K562 (cell line): ENCODE data around the gene TRRAP. TPM values are rescaled to one million over a fixed set of nuclear protein-coding genes. Genes with fewer than 3 reads are reported as not detected.

Experiments used
- BHLHE40 ChIP-seq: IDR thresholded peaks from 2 replicates; pipeline ENCODE4 v1.6.1; 2011; ENCODE audit warnings: low read length, improper control_type of control experiment
- CLOCK ChIP-seq: fragments of 250-450 bp; sonication (Bioruptor Pico); IDR thresholded peaks from 2 replicates; pipeline ENCODE4 v1.4.0; 2020; ENCODE audit warnings: mild to moderate bottlenecking, moderate library complexity, borderline replicate concordance
- DPF2 ChIP-seq: fragments of 450-650 bp; IDR thresholded peaks from 2 replicates; pipeline ENCODE4 v1.6.1; 2016
- FOXO4 ChIP-seq: fragments of 450-650 bp; formaldehyde crosslinking; IDR thresholded peaks from 2 replicates; pipeline ENCODE4 v1.4.0; 2020; ENCODE audit warnings: mild to moderate bottlenecking, moderate library complexity
- HNRNPK ChIP-seq: fragments of 200-400 bp; formaldehyde crosslinking; IDR thresholded peaks from one replicate; pipeline ENCODE4 v1.6.1; 2018; ENCODE audit warnings: mild to moderate bottlenecking, low read depth, low read length; ENCODE audit not compliant: poor library complexity, severe bottlenecking
- KDM5B ChIP-seq: fragments of 200-600 bp; sonication (generic); IDR thresholded peaks from 2 replicates; pipeline ENCODE4 v1.6.1; 2012; ENCODE audit warnings: low read depth, mild to moderate bottlenecking, moderate library complexity, low read length, control low read depth, inconsistent platforms; ENCODE audit not compliant: insufficient replicate concordance
- MCM5 ChIP-seq: fragments of 450-650 bp; IDR thresholded peaks from 2 replicates; pipeline ENCODE4 v1.6.1; 2016; ENCODE audit warnings: low read depth
- NRF1 ChIP-seq, 2 experiments: fragments of 450-650 bp; IDR thresholded peaks in 1 of 2; conservative IDR thresholded peaks in 1 of 2; 2 replicates each; pipeline ENCODE4 v1.6.1; 2014; ENCODE audit warnings: mild to moderate bottlenecking in 2 of 2
- PKNOX1 ChIP-seq: fragments of 450-650 bp; IDR thresholded peaks from 2 replicates; pipeline ENCODE4 v1.6.1; 2016
- POLR2H ChIP-seq: IDR thresholded peaks from 2 replicates; pipeline ENCODE4 v1.6.1; 2016; ENCODE audit warnings: missing genetic modification characterization, low read depth, mild to moderate bottlenecking, control low read depth, missing compliant biosample characterization, moderate library complexity
- RNF2 ChIP-seq: sonication (generic); IDR thresholded peaks from 2 replicates; pipeline ENCODE4 v1.6.1; 2016
- SP2 ChIP-seq: IDR thresholded peaks from 2 replicates; pipeline ENCODE4 v1.6.1; 2011; ENCODE audit warnings: mild to moderate bottlenecking, low read depth, low read length, moderate library complexity; ENCODE audit not compliant: poor library complexity, severe bottlenecking; ENCODE audit errors: extremely low read depth
- TAL1 ChIP-seq: fragments of 450-650 bp; IDR thresholded peaks from 2 replicates; pipeline ENCODE4 v1.6.1; 2016; ENCODE audit warnings: mild to moderate bottlenecking
- THRB ChIP-seq: fragments of 450-650 bp; formaldehyde crosslinking; conservative IDR thresholded peaks from 2 replicates; pipeline ENCODE4 v1.4.0; 2022; ENCODE audit warnings: mild to moderate bottlenecking, missing genetic modification characterization
- ZBTB9 ChIP-seq: fragments of 450-650 bp; formaldehyde crosslinking; IDR thresholded peaks from 2 replicates; pipeline ENCODE4 v1.4.0; 2020; ENCODE audit warnings: mild to moderate bottlenecking, moderate library complexity
- ZNF655 ChIP-seq: fragments of 250-450 bp; sonication (Bioruptor Pico); IDR thresholded peaks from 2 replicates; pipeline ENCODE4 v1.5.0; 2021
- polyA plus RNA-seq, 8 experiments: library from polyadenylated mRNA; depleted of rRNA in 4 of 8; stranded (reverse) in 5 of 8; unstranded in 3 of 8; fragments of >200 nt; fragmentation: Nextera tagmentation in 2 of 8; fragmentation: Illumina TruSeq in 1 of 8; extraction: Ambion mirVana in 2 of 8; extraction: Trizol in 1 of 8; gene quantifications; 2 replicates each; pipeline versions ENCODE4 v1.2.1 to v1.2.3, GENCODE V29; 2011 to 2014; ENCODE audit warnings: inconsistent platforms in 1 of 8, missing spikeins in 1 of 8
- total RNA-seq, 7 experiments: library from RNA; depleted of rRNA in 6 of 7; stranded (reverse); fragments of >200 nt in 6 of 7; fragmentation: Illumina TruSeq in 2 of 7; extraction: Trizol in 2 of 7; gene quantifications; 2 replicates each; pipeline versions ENCODE4 v1.2.1 to v1.2.3, GENCODE V29; 2011 to 2021; ENCODE audit warnings: low replicate concordance in 1 of 7

The TRRAP gene
- total and polyA plus RNA-seq, 9 of the 15 experiments (the other 6 are each of a cell fraction or from before 2014, with no cell fraction given), result 1.3 to 47.2 (median 9.7) TPM

- TF ChIP-seq CLOCK (CRISPR knock-in tag), result no peak
- TF ChIP-seq POLR2H (tag), result no peak
- peak; percentile 67; the same call in 1 of the 2 replicates for TF ChIP-seq PKNOX1
- 0 out of 2 replicates have a peak, but pooled peaks have one; percentile 70 for TF ChIP-seq ZBTB9 (CRISPR knock-in tag)
- no peak for TF ChIP-seq KDM5B
- no peak for TF ChIP-seq MCM5
- TF ChIP-seq HNRNPK, result no peak
- no peak for TF ChIP-seq FOXO4 (CRISPR knock-in tag)
- peak; percentile 59 to 63; a peak in 3 of 4 replicates for TF ChIP-seq NRF1 (conservative IDR thresholded peaks at IDR 0.05 in 1 of 2, IDR thresholded peaks at IDR 0.05 in 1 of 2)
- TF ChIP-seq THRB (CRISPR knock-in tag), result no peak
- no peak for TF ChIP-seq SP2
- peak; percentile 82 for TF ChIP-seq BHLHE40
- TF ChIP-seq RNF2, result peak; percentile 39; the same call in 1 of the 2 replicates
- TF ChIP-seq TAL1, result peak; percentile 35; the same call in 1 of the 2 replicates
- peak; percentile 12; the same call in 1 of the 2 replicates for TF ChIP-seq DPF2
- no peak for TF ChIP-seq ZNF655 (CRISPR knock-in tag)
These were observed 44.3 kb downstream of the TRRAP start (continued) for GRCh38 chr7:98922392-98923187.
